Measurements from ENCODE around the gene MRPL47. TPM values are rescaled to one million over a fixed set of nuclear protein-coding genes. Genes with fewer than 3 reads are reported as not detected.

MRPL47 gene
- total and polyA plus RNA-seq, 7 experiments from 2014 or later, result 14.4 to 50.5 (median 21.4) TPM

- H3K4me1 Mint-ChIP-seq, result no peaks in the 10 kb centered on the region
Measured at GRCh38 chr3:179551349-179552105, 52.9 kb downstream of the MRPL47 start.

GRCh38 chr3:179546814-179547241 lies 57.6 kb downstream of the MRPL47 start:
- peaks cover 6 to 13% (median 6%) of the 10 kb centered on the region in 5 donors for H3K27me3 Mint-ChIP-seq
- H3K9me3 ChIP-seq (ENCODE audit: control insufficient read depth in 2 of 3, low read length in 3 of 3), result no peaks in the 10 kb centered on the region
- H3K27ac ChIP-seq (ENCODE audit: low read depth, low read length), result no peak overlapping the region
- no peaks in the 10 kb centered on the region for H3K36me3 Mint-ChIP-seq
- intact Hi-C loops (cut with micrococcal nuclease), result no loop called here
- no peak for ATAC-seq
- no peaks in the 10 kb centered on the region for H3K4me1 Mint-ChIP-seq
- POLR2A ChIA-PET, result no interaction called here
- no peak overlapping the region for H3K4me3 Mint-ChIP-seq
- no peaks in the 10 kb centered on the region for H3K36me3 ChIP-seq (ENCODE audit: control insufficient read depth in 2 of 3, insufficient read depth in 3 of 3, low read length in 3 of 3)
- peaks cover 0 to 3% (median 0%) of the 10 kb centered on the region in 11 donors for H3K9me3 Mint-ChIP-seq
- no peaks in the 10 kb centered on the region for H3K27me3 ChIP-seq (ENCODE audit: control insufficient read depth in 2 of 2, insufficient read depth in 2 of 2, low read length in 2 of 2)
- CTCF ChIA-PET, result no interaction called here
- no peak overlapping the region for H3K4me3 ChIP-seq (ENCODE audit: low read length)
- no peak overlapping the region for H3K27ac Mint-ChIP-seq
- no peak for DNase-seq
- H3K4me1 ChIP-seq (ENCODE audit: control insufficient read depth in 2 of 2, insufficient read depth in 2 of 2, low read length in 2 of 2), result no peaks in the 10 kb centered on the region

More at GRCh38 chr3:179551349-179552105, 52.9 kb downstream of the MRPL47 start:
- DNase-seq (no peak), ATAC-seq (no peak)
- no peaks in the 10 kb centered on the region for H3K27me3 ChIP-seq (ENCODE audit: control insufficient read depth in 2 of 2, insufficient read depth in 2 of 2, low read length in 2 of 2)
- no peaks in the 10 kb centered on the region for H3K36me3 ChIP-seq (ENCODE audit: control insufficient read depth in 2 of 3, insufficient read depth in 3 of 3, low read length in 3 of 3)
- no peaks in the 10 kb centered on the region for H3K9me3 Mint-ChIP-seq
- no peak overlapping the region for H3K4me3 ChIP-seq (ENCODE audit: low read length)
- CTCF ChIA-PET, result interaction anchor here (0.7 kb wide), 1 partner anchor 10 kb away, joined by 6 read pairs; no protein-coding TSS in a partner anchor
- no peaks in the 10 kb centered on the region for H3K9me3 ChIP-seq (ENCODE audit: control insufficient read depth in 2 of 3, low read length in 3 of 3)
- no peak overlapping the region for H3K27ac Mint-ChIP-seq
- no peaks in the 10 kb centered on the region for H3K36me3 Mint-ChIP-seq
- H3K27me3 Mint-ChIP-seq, result peaks cover 0 to 7% (median 0%) of the 10 kb centered on the region in 5 donors
- intact Hi-C loops (cut with micrococcal nuclease), result no loop called here
- H3K4me3 Mint-ChIP-seq, result no peak overlapping the region
- POLR2A ChIA-PET, result interaction anchor here (0.7 kb wide), 1 partner anchor 45 kb away, joined by 4 read pairs; no protein-coding TSS in a partner anchor
- no peaks in the 10 kb centered on the region for H3K4me1 ChIP-seq (ENCODE audit: control insufficient read depth in 2 of 2, insufficient read depth in 2 of 2, low read length in 2 of 2)
- no peak overlapping the region for H3K27ac ChIP-seq (ENCODE audit: low read depth, low read length)

GRCh38 chr3:179544981-179545645 lies 59.3 kb downstream of the MRPL47 start:
- intact Hi-C loops (cut with micrococcal nuclease), result no loop called here
- DNase-seq (no peak), ATAC-seq (no peak)
- ChIA-PET POLR2A (no interaction called here), CTCF (no interaction called here)
- Mint-ChIP-seq H3K27ac (no peak overlapping the region), H3K27me3 (peaks cover 3 to 13% (median 6%) of the 10 kb centered on the region in 5 donors), H3K4me3 (no peak overlapping the region), H3K36me3 (no peaks in the 10 kb centered on the region), H3K4me1 (no peaks in the 10 kb centered on the region), H3K9me3 (peaks cover 0 to 3% (median 0%) of the 10 kb centered on the region in 11 donors)
- Histone ChIP-seq H3K27me3 (ENCODE audit: control insufficient read depth in 2 of 2, insufficient read depth in 2 of 2, low read length in 2 of 2) (no peaks in the 10 kb centered on the region), H3K36me3 (ENCODE audit: control insufficient read depth in 2 of 3, insufficient read depth in 3 of 3, low read length in 3 of 3) (no peaks in the 10 kb centered on the region), H3K4me3 (ENCODE audit: low read length) (no peak overlapping the region), H3K27ac (ENCODE audit: low read depth, low read length) (no peak overlapping the region), H3K4me1 (ENCODE audit: control insufficient read depth in 2 of 2, insufficient read depth in 2 of 2, low read length in 2 of 2) (no peaks in the 10 kb centered on the region), H3K9me3 (ENCODE audit: control insufficient read depth in 2 of 3, low read length in 3 of 3) (no peaks in the 10 kb centered on the region)

GRCh38 chr3:179542375-179542774 lies 62.1 kb downstream of the MRPL47 start:
- POLR2A ChIA-PET, result no interaction called here
- Mint-ChIP-seq H3K27ac (no peak overlapping the region), H3K36me3 (no peaks in the 10 kb centered on the region), H3K9me3 (peaks cover 0 to 3% (median 0%) of the 10 kb centered on the region in 11 donors), H3K4me1 (no peaks in the 10 kb centered on the region), H3K27me3 (peaks cover 0 to 13% (median 6%) of the 10 kb centered on the region in 5 donors), H3K4me3 (no peak overlapping the region)
- CTCF ChIA-PET, result no interaction called here
- Histone ChIP-seq H3K27me3 (ENCODE audit: control insufficient read depth in 2 of 2, insufficient read depth in 2 of 2, low read length in 2 of 2) (no peaks in the 10 kb centered on the region), H3K27ac (ENCODE audit: low read depth, low read length) (no peak overlapping the region), H3K4me1 (ENCODE audit: control insufficient read depth in 2 of 2, insufficient read depth in 2 of 2, low read length in 2 of 2) (no peaks in the 10 kb centered on the region), H3K36me3 (ENCODE audit: control insufficient read depth in 2 of 3, insufficient read depth in 3 of 3, low read length in 3 of 3) (no peaks in the 10 kb centered on the region), H3K4me3 (ENCODE audit: low read length) (no peak overlapping the region), H3K9me3 (ENCODE audit: control insufficient read depth in 2 of 3, low read length in 3 of 3) (no peaks in the 10 kb centered on the region)
- no peak for ATAC-seq
- no peak for DNase-seq
- intact Hi-C loops (cut with micrococcal nuclease), result no loop called here

GRCh38 chr3:179541596-179541995 lies 62.8 kb downstream of the MRPL47 start:
- ATAC-seq, result no peak
- CTCF ChIA-PET, result interaction anchor here (0.6 kb wide), 1 partner anchor 10 kb away, joined by 6 read pairs; no protein-coding TSS in a partner anchor

GRCh38 chr3:179541094-179541493 lies 63.3 kb downstream of the MRPL47 start:
- no peak overlapping the region for H3K27ac ChIP-seq (ENCODE audit: low read depth, low read length)
- Mint-ChIP-seq H3K27ac (no peak overlapping the region), H3K4me1 (no peaks in the 10 kb centered on the region), H3K36me3 (no peaks in the 10 kb centered on the region), H3K4me3 (no peak overlapping the region), H3K27me3 (peaks cover 0 to 13% (median 6%) of the 10 kb centered on the region in 5 donors), H3K9me3 (peaks cover 0 to 3% (median 0%) of the 10 kb centered on the region in 11 donors)
- no peaks in the 10 kb centered on the region for H3K9me3 ChIP-seq (ENCODE audit: control insufficient read depth in 2 of 3, low read length in 3 of 3)
- H3K4me3 ChIP-seq (ENCODE audit: low read length), result no peak overlapping the region
- POLR2A ChIA-PET, result no interaction called here
- H3K27me3 ChIP-seq (ENCODE audit: control insufficient read depth in 2 of 2, insufficient read depth in 2 of 2, low read length in 2 of 2), result no peaks in the 10 kb centered on the region
- DNase-seq, result no peak
- H3K36me3 ChIP-seq (ENCODE audit: control insufficient read depth in 2 of 3, insufficient read depth in 3 of 3, low read length in 3 of 3), result no peaks in the 10 kb centered on the region
- CTCF ChIA-PET, result interaction anchor here (0.6 to 0.7 kb wide), 3 partner anchors 11 to 76 kb away, joined by 3 to 6 read pairs (median 4); no protein-coding TSS in a partner anchor
- H3K4me1 ChIP-seq (ENCODE audit: control insufficient read depth in 2 of 2, insufficient read depth in 2 of 2, low read length in 2 of 2), result no peaks in the 10 kb centered on the region
- no peak for ATAC-seq
- intact Hi-C loops (cut with micrococcal nuclease), result no loop called here

More at GRCh38 chr3:179541596-179541995, 62.8 kb downstream of the MRPL47 start:
- intact Hi-C loops (cut with micrococcal nuclease), result no loop called here
- H3K4me1 ChIP-seq (ENCODE audit: control insufficient read depth in 2 of 2, insufficient read depth in 2 of 2, low read length in 2 of 2), result no peaks in the 10 kb centered on the region
- no peak overlapping the region for H3K27ac Mint-ChIP-seq
- POLR2A ChIA-PET, result no interaction called here
- DNase-seq, result no peak
- H3K36me3 Mint-ChIP-seq, result no peaks in the 10 kb centered on the region
- no peak overlapping the region for H3K4me3 Mint-ChIP-seq
- no peak overlapping the region for H3K27ac ChIP-seq (ENCODE audit: low read depth, low read length)
- no peaks in the 10 kb centered on the region for H3K27me3 ChIP-seq (ENCODE audit: control insufficient read depth in 2 of 2, insufficient read depth in 2 of 2, low read length in 2 of 2)
- H3K4me3 ChIP-seq (ENCODE audit: low read length), result no peak overlapping the region
- no peaks in the 10 kb centered on the region for H3K4me1 Mint-ChIP-seq
- H3K27me3 Mint-ChIP-seq, result peaks cover 0 to 13% (median 6%) of the 10 kb centered on the region in 5 donors
- no peaks in the 10 kb centered on the region for H3K36me3 ChIP-seq (ENCODE audit: control insufficient read depth in 2 of 3, insufficient read depth in 3 of 3, low read length in 3 of 3)
- H3K9me3 Mint-ChIP-seq, result peaks cover 0 to 3% (median 0%) of the 10 kb centered on the region in 11 donors
- H3K9me3 ChIP-seq (ENCODE audit: control insufficient read depth in 2 of 3, low read length in 3 of 3), result no peaks in the 10 kb centered on the region
